Mucosa of descending colon (tissue), 3 donors: ENCODE measurements around the gene GRK5. TPM values are rescaled to one million over a fixed set of nuclear protein-coding genes. Genes with fewer than 3 reads are reported as not detected.

Experiments used
- ATAC-seq: fragments of 200-7000 bp; cut with Tn5 transposase; one replicate; pipeline ENCODE4 v1.9.1; 2020; ENCODE audit warnings: mild to moderate bottlenecking, moderate library complexity
- DNase-seq, 3 donors: peaks; one replicate each; pipeline ENCODE4 v3.0.0-alpha.2; 2020
- H3K36me3 ChIP-seq: fragments of 200-600 bp; one replicate; pipeline ENCODE4 v1.8.0; 2021; ENCODE audit warnings: low read depth, mild to moderate bottlenecking
- H3K4me1 ChIP-seq: fragments of 200-600 bp; one replicate; pipeline ENCODE4 v1.8.0; 2021; ENCODE audit warnings: low read depth, mild to moderate bottlenecking
- H3K4me3 ChIP-seq: fragments of 200-600 bp; one replicate; pipeline ENCODE4 v1.8.0; 2021; ENCODE audit warnings: mild to moderate bottlenecking
- H3K9me3 ChIP-seq: fragments of 200-600 bp; one replicate; pipeline ENCODE4 v1.8.0; 2021; ENCODE audit warnings: mild to moderate bottlenecking
- intact Hi-C, 2 donors: fragments of 100-400 bp; cut with DNase I in 1 of 2; cut with micrococcal nuclease in 1 of 2; formaldehyde crosslinking; loops; one replicate each; pipeline versions ENCODE4 v1.11.0 to v1.11.1; 2022; cut with DNase I, micrococcal nuclease
- total RNA-seq, 3 donors: library from RNA; stranded (reverse); fragmentation: NEBNext Ultra II Directional in 2 of 3; extraction: Animal tissue kit (Norgen Biotek cat#: 25700) in 2 of 3; gene quantifications; one replicate each; pipeline versions ENCODE4 v1.2.1 to v1.2.4, GENCODE V29; 2021 to 2023
- TF ChIP-seq, protein P1 (sequence below): fragments of 200-600 bp; IDR thresholded peaks from one replicate; pipeline ENCODE4 v1.8.0; 2022; ENCODE audit warnings: antibody characterized with exemption, mild to moderate bottlenecking
- donor health status: DM: no; HTN: no; CAD: no; lungs with moderate emphysema.
- donor health status: DM: no; HTN: no; CAD: no.
- donor health status: DM: no; HTN: yes; CAD: no.

Gene GRK5
- total RNA-seq, 3 donors from 2014 or later, result 6.6 to 27.1 (median 8.3) TPM

GRCh38 chr10:119211176-119211575 lies 3.8 kb downstream of the GRK5 start:
- no peak for ATAC-seq
- intact Hi-C loops, result loop anchor here in 1 of 2 donors (10.0 kb wide), 1 partner anchor 54 kb away; no protein-coding TSS in a partner anchor
- no peak for DNase-seq
- Histone ChIP-seq H3K36me3 (no peaks in the 10 kb centered on the region), H3K9me3 (no peaks in the 10 kb centered on the region), H3K4me3 (no peak overlapping the region), H3K4me1 (peaks cover 19% of the 10 kb centered on the region)
- TF ChIP-seq, protein P1, sequence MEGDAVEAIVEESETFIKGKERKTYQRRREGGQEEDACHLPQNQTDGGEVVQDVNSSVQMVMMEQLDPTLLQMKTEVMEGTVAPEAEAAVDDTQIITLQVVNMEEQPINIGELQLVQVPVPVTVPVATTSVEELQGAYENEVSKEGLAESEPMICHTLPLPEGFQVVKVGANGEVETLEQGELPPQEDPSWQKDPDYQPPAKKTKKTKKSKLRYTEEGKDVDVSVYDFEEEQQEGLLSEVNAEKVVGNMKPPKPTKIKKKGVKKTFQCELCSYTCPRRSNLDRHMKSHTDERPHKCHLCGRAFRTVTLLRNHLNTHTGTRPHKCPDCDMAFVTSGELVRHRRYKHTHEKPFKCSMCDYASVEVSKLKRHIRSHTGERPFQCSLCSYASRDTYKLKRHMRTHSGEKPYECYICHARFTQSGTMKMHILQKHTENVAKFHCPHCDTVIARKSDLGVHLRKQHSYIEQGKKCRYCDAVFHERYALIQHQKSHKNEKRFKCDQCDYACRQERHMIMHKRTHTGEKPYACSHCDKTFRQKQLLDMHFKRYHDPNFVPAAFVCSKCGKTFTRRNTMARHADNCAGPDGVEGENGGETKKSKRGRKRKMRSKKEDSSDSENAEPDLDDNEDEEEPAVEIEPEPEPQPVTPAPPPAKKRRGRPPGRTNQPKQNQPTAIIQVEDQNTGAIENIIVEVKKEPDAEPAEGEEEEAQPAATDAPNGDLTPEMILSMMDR, result no peak

DNA sequence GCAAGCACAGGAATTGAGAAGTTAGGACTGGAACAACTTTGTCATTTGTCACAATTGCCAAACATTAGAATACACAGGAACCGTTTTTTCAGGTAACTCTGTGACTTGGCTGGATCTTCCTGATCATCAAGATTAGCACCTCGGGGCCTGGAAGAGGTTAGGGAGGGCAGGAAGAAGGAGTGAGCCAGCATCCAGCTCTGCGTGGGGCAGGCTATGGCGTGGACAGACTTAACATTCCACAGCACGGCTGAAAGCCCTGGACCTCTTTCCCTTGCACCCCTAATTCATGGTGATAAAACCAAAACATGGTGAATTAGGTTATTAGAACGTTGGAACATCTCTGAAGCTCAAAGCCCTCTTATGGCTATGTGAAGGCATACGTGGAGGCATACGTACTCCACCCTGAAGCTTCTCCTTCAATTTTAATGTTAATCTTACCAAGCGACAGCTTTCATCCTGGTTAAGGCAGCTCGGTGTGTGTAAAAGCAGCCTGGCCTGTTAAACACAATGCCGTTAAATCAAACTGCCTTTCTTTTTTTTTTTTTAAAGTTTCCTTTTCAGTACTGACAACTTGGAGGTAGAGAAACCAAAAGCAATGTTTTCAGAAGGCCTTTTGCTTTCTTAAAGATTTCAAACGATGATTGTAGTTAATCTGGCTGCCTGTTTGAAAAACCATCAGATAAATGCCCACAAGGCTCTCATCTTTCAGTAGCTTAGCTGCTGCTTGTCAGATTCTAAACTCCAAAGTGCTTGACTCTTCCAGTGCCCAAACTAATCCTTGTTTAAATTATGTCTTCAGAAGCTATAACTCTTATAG lies 4.5 kb downstream of the GRK5 start:
- ATAC-seq (no peak), DNase-seq (no peak)
- TF ChIP-seq, protein P1, result no peak
- no peaks in the 10 kb centered on the region for H3K36me3 ChIP-seq
- intact Hi-C loops, result loop anchor here in 1 of 2 donors (10.0 kb wide), 1 partner anchor 53 kb away; no protein-coding TSS in a partner anchor
- H3K4me1 ChIP-seq, result peaks cover 15% of the 10 kb centered on the region
- H3K9me3 ChIP-seq, result no peaks in the 10 kb centered on the region
- H3K4me3 ChIP-seq, result no peak overlapping the region

DNA sequence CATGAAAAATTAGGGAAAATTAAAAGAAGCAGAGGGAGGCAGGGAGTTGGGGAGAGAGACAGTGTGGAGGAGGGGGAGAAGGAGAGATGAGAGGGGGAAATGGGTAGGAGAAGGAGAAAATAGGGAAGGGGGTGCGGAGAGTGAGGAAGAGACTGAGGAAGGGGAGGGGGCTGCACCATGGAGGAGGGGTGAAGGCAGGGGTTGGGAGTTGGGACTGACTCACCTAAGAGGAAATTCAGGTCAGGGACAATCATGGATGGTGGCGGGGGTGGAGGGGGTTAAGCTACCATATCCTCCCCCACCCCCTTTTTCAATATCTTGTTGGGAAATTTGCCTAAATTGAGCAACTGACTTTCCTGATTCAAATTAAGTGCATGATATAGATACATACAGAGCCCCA lies 8.0 kb downstream of the GRK5 start:
- ATAC-seq, result no peak
- no peaks in the 10 kb centered on the region for H3K36me3 ChIP-seq
- TF ChIP-seq, protein P1, result no peak
- no peak for DNase-seq
- H3K4me3 ChIP-seq, result no peak overlapping the region
- intact Hi-C loops, result loop anchor here in 1 of 2 donors (10.0 kb wide), 1 partner anchor 49 kb away; no protein-coding TSS in a partner anchor
- H3K9me3 ChIP-seq, result no peaks in the 10 kb centered on the region
- peaks cover 12% of the 10 kb centered on the region for H3K4me1 ChIP-seq

- no peak for DNase-seq
- H3K9me3 ChIP-seq, result no peaks in the 10 kb centered on the region
- no peak overlapping the region for H3K4me3 ChIP-seq
- H3K4me1 ChIP-seq, result peaks cover 11% of the 10 kb centered on the region
- no peaks in the 10 kb centered on the region for H3K36me3 ChIP-seq
- ATAC-seq, result no peak
- TF ChIP-seq, protein P1, result no peak
- intact Hi-C loops, result loop anchor here in 1 of 2 donors (10.0 kb wide), 1 partner anchor 49 kb away; no protein-coding TSS in a partner anchor
These were observed 8.8 kb downstream of the GRK5 start for GRCh38 chr10:119216127-119216526.

DNA sequence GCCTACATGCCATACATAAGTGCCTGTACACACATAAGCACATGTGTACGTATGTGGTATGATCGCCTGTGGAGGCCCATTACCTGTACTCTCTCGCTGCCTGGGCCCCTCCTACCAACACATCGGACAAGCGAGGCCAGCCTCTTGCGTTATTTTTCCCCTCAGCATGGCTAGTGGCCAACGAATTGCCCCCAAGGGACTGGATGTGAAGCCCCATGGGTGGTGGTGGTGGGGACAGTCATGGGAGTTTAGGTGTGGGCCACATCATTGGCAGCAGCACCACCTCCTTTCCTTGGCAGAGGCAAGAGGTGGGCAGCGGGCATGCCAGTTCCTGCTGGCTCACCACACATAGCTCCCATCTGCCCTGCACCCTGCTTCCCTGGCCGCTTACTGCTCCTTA lies 10.0 kb downstream of the GRK5 start:
- intact Hi-C loops, result loop anchor here in 1 of 2 donors (10.0 kb wide), 1 partner anchor 47 kb away; no protein-coding TSS in a partner anchor
- TF ChIP-seq, protein P1, result no peak

More for the DNA sequence above, 10.0 kb downstream of the GRK5 start:
- Histone ChIP-seq H3K4me1 (peaks cover 6% of the 10 kb centered on the region), H3K9me3 (no peaks in the 10 kb centered on the region), H3K4me3 (no peak overlapping the region), H3K36me3 (no peaks in the 10 kb centered on the region)
- ATAC-seq, result no peak
- DNase-seq, result no peak
